ENCODE results near the gene CHST11.
A peak's percentile ranks its signal among the peaks of the same experiment; 100 is the strongest.

CHST11 gene

DNA sequence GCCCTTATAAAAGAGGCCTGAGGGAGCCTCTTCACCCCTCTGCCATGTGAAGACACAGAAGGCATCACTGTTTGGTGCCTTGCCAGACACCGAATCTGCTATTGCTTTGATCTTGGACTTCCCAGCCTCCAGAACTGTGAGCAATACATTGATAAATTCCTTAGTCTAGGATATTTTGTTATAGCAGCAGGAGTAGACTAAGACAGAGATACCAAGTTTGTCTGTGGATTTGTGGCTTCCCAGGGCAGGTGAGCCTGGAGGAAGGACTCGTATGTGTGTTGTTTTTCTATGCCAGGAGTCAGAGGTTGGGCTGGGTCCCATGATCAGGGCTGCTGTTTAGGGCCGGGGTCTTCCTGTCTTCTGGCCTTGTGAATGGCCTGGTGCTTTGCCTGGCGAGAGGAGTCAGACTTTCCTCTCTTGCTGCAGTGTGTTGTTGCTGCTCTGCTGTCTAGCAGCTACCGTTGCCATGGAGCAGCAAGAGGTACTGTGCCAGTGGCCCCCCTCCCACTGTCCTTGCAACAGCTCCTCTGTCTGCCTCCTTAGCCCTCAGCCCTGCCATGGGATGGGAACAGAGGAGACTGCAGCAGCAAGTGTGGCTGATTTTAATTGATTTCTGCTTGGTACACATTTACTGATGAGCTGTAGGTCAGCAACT lies 111.2 kb downstream of the CHST11 start:
- H3K9me3 ChIP-seq (ENCODE audit: control insufficient read depth, insufficient read depth, low read depth, low read length), result no peaks in the 10 kb centered on the region
- H3K36me3 ChIP-seq (ENCODE audit: control insufficient read depth in 2 of 2, insufficient read depth in 1 of 2, low read length in 2 of 2), result no peaks in the 10 kb centered on the region
- no peak overlapping the region for H3K27ac ChIP-seq (ENCODE audit: extremely low read depth, low read depth, low read length)
- no peaks in the 10 kb centered on the region for H3K4me1 ChIP-seq (ENCODE audit: control insufficient read depth, insufficient read depth, low read length)
- ChIA-PET POLR2A (no interaction called here), CTCF (no interaction called here)
- no peak overlapping the region for H3K4me3 ChIP-seq (ENCODE audit: low read depth, low read length)
- TF ChIP-seq, protein P1, sequence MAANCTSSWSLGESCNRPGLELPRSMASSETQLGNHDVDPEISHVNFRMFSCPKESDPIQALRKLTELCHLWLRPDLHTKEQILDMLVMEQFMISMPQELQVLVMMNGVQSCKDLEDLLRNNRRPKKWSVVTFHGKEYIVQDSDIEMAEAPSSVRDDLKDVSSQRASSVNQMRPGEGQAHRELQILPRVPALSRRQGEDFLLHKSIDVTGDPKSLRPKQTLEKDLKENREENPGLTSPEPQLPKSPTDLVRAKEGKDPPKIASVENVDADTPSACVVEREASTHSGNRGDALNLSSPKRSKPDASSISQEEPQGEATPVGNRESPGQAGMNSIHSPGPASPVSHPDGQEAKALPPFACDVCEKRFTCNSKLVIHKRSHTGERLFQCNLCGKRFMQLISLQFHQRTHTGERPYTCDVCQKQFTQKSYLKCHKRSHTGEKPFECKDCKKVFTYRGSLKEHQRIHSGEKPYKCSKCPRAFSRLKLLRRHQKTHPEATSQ (tag by site-specific recombination; IDR thresholded peaks at IDR 0.05), result no peak
- TF ChIP-seq ZEB2 (tag by site-specific recombination; IDR thresholded peaks at IDR 0.05), result no peak
- no peak for TF ChIP-seq ZNF132 (tag by site-specific recombination; IDR thresholded peaks at IDR 0.05; ENCODE audit: borderline replicate concordance)
- TF ChIP-seq ZNF404 (tag by site-specific recombination; IDR thresholded peaks at IDR 0.05), result no peak
- TF ChIP-seq, protein P2, sequence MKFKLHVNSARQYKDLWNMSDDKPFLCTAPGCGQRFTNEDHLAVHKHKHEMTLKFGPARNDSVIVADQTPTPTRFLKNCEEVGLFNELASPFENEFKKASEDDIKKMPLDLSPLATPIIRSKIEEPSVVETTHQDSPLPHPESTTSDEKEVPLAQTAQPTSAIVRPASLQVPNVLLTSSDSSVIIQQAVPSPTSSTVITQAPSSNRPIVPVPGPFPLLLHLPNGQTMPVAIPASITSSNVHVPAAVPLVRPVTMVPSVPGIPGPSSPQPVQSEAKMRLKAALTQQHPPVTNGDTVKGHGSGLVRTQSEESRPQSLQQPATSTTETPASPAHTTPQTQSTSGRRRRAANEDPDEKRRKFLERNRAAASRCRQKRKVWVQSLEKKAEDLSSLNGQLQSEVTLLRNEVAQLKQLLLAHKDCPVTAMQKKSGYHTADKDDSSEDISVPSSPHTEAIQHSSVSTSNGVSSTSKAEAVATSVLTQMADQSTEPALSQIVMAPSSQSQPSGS (tag by site-specific recombination; IDR thresholded peaks at IDR 0.05; ENCODE audit: low read depth), result no peak
- TF ChIP-seq ZNF341 (tag by site-specific recombination; IDR thresholded peaks at IDR 0.05; ENCODE audit: low read depth), result peak; percentile 30; the same call in 1 of the 2 replicates

DNA sequence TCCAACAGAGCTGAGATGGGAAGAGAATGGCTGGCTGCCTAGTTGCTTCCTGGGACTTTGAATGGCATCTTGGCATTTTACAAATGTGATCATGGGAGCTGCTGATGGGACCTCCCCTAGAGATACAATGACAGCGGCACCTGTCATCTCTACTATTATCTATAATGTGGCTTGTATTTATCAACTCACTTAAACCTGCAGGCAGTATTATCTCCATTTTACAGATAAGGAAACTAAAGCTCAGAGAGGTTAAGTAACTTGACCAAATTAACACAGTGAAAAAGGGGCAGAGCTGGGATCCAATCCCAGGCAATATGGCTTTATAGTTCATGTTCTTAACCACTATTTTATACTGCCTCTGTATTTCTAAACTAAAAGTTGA lies 111.7 kb downstream of the CHST11 start:
- no peak overlapping the region for H3K4me3 ChIP-seq (ENCODE audit: low read depth, low read length)
- ChIA-PET POLR2A (no interaction called here), CTCF (interaction anchor here (0.5 to 0.9 kb wide), 2 partner anchors 86 to 110 kb away, joined by 3 read pairs; no protein-coding TSS in a partner anchor)
- TF ChIP-seq MYNN (tag by site-specific recombination; IDR thresholded peaks at IDR 0.05; ENCODE audit: borderline replicate concordance), result no peak
- TF ChIP-seq, protein P3, sequence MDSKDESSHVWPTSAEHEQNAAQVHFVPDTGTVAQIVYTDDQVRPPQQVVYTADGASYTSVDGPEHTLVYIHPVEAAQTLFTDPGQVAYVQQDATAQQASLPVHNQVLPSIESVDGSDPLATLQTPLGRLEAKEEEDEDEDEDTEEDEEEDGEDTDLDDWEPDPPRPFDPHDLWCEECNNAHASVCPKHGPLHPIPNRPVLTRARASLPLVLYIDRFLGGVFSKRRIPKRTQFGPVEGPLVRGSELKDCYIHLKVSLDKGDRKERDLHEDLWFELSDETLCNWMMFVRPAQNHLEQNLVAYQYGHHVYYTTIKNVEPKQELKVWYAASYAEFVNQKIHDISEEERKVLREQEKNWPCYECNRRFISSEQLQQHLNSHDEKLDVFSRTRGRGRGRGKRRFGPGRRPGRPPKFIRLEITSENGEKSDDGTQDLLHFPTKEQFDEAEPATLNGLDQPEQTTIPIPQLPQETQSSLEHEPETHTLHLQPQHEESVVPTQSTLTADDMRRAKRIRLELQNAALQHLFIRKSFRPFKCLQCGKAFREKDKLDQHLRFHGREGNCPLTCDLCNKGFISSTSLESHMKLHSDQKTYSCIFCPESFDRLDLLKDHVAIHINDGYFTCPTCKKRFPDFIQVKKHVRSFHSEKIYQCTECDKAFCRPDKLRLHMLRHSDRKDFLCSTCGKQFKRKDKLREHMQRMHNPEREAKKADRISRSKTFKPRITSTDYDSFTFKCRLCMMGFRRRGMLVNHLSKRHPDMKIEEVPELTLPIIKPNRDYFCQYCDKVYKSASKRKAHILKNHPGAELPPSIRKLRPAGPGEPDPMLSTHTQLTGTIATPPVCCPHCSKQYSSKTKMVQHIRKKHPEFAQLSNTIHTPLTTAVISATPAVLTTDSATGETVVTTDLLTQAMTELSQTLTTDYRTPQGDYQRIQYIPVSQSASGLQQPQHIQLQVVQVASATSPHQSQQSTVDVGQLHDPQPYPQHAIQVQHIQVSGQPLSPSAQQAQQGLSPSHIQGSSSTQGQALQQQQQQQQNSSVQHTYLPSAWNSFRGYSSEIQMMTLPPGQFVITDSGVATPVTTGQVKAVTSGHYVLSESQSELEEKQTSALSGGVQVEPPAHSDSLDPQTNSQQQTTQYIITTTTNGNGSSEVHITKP (tag by site-specific recombination; IDR thresholded peaks at IDR 0.05), result no peak
- no peak overlapping the region for H3K27ac ChIP-seq (ENCODE audit: extremely low read depth, low read depth, low read length)
- no peaks in the 10 kb centered on the region for H3K4me1 ChIP-seq (ENCODE audit: control insufficient read depth, insufficient read depth, low read length)
- H3K9me3 ChIP-seq (ENCODE audit: control insufficient read depth, insufficient read depth, low read depth, low read length), result no peaks in the 10 kb centered on the region
- H3K36me3 ChIP-seq (ENCODE audit: control insufficient read depth in 2 of 2, insufficient read depth in 1 of 2, low read length in 2 of 2), result no peaks in the 10 kb centered on the region

DNA sequence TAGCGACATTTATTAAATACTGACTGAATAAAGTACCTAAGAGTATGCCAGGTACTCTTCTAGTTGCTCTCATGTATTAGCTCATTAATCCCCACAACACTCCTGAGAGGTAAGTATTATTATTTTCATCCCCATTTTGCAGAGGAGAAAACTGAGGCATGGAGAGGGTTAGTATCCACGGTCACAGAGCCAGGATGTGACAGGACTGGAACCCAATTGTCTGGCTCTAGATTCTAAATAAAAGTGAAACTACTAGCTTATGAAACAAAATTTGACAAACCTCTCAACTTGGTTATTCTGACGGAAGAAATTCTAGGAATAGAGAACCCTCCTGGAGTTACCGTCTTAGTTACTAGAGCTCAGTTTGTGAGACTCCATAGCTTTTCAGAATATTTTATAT lies 112.2 kb downstream of the CHST11 start:
- no peak overlapping the region for H3K27ac ChIP-seq (ENCODE audit: extremely low read depth, low read depth, low read length)
- TF ChIP-seq, protein P4, sequence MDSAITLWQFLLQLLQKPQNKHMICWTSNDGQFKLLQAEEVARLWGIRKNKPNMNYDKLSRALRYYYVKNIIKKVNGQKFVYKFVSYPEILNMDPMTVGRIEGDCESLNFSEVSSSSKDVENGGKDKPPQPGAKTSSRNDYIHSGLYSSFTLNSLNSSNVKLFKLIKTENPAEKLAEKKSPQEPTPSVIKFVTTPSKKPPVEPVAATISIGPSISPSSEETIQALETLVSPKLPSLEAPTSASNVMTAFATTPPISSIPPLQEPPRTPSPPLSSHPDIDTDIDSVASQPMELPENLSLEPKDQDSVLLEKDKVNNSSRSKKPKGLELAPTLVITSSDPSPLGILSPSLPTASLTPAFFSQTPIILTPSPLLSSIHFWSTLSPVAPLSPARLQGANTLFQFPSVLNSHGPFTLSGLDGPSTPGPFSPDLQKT (IDR thresholded peaks at IDR 0.05; ENCODE audit: borderline replicate concordance, low read depth, low read length), result no peak
- TF ChIP-seq ZNF768 (tag by site-specific recombination; IDR thresholded peaks at IDR 0.05), result no peak
- no peak for TF ChIP-seq ZNF624 (tag by site-specific recombination; IDR thresholded peaks at IDR 0.05)
- TF ChIP-seq ZIC2 (tag by site-specific recombination; IDR thresholded peaks at IDR 0.05), result no peak
- no peak for TF ChIP-seq ZNF23 (tag by site-specific recombination; IDR thresholded peaks at IDR 0.05; ENCODE audit: borderline replicate concordance)
- TF ChIP-seq, protein P5, sequence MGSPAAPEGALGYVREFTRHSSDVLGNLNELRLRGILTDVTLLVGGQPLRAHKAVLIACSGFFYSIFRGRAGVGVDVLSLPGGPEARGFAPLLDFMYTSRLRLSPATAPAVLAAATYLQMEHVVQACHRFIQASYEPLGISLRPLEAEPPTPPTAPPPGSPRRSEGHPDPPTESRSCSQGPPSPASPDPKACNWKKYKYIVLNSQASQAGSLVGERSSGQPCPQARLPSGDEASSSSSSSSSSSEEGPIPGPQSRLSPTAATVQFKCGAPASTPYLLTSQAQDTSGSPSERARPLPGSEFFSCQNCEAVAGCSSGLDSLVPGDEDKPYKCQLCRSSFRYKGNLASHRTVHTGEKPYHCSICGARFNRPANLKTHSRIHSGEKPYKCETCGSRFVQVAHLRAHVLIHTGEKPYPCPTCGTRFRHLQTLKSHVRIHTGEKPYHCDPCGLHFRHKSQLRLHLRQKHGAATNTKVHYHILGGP (tag by site-specific recombination; IDR thresholded peaks at IDR 0.05), result no peak
- no peak for TF ChIP-seq ZNF560 (tag by site-specific recombination; IDR thresholded peaks at IDR 0.05; ENCODE audit: borderline replicate concordance)
- TF ChIP-seq ZFP41 (tag by site-specific recombination; IDR thresholded peaks at IDR 0.05; ENCODE audit: borderline replicate concordance), result no peak
- no peak for TF ChIP-seq ZNF701 (tag by site-specific recombination; IDR thresholded peaks at IDR 0.05)
- no peak for TF ChIP-seq ZNF837 (tag by site-specific recombination; IDR thresholded peaks at IDR 0.05)
- TF ChIP-seq ZNF121 (tag by site-specific recombination; IDR thresholded peaks at IDR 0.05), result no peak
- H3K4me3 ChIP-seq (ENCODE audit: low read depth, low read length), result no peak overlapping the region
- POLR2A ChIA-PET, result no interaction called here
- no peaks in the 10 kb centered on the region for H3K4me1 ChIP-seq (ENCODE audit: control insufficient read depth, insufficient read depth, low read length)
- CTCF ChIA-PET, result interaction anchor here (0.5 to 0.9 kb wide), 2 partner anchors 86 to 110 kb away, joined by 3 read pairs; no protein-coding TSS in a partner anchor
- no peaks in the 10 kb centered on the region for H3K9me3 ChIP-seq (ENCODE audit: control insufficient read depth, insufficient read depth, low read depth, low read length)
- no peaks in the 10 kb centered on the region for H3K36me3 ChIP-seq (ENCODE audit: control insufficient read depth in 2 of 2, insufficient read depth in 1 of 2, low read length in 2 of 2)

Measured in HEK293 (cell line).